Endothelial cell of umbilical vein (primary cell): ENCODE results near the gene PCDH15. TPM values are rescaled to one million over a fixed set of nuclear protein-coding genes. Genes with fewer than 3 reads are reported as not detected.

ENCODE experiments used
- BruUV-seq: library from RNA; stranded (reverse); fragments of 400-500 nt; replicated peaks from 2 replicates; lab custom pipeline; 2021; lab: Mats Ljungman, UMichigan
- CTCF ChIA-PET: fragments of 300-600, 350-600 bp; sonication (Branson Sonifier 250); formaldehyde crosslinking; loops from one replicate; lab custom pipeline; 2021; ENCODE audit warnings: antibody characterized with exemption, inconsistent platforms; lab: Charles Lee
- POLR2A ChIA-PET: fragments of 300-600, 350-600 bp; sonication (Branson Sonifier 250); formaldehyde crosslinking; loops from one replicate; lab custom pipeline; 2021; ENCODE audit warnings: antibody characterized with exemption, inconsistent platforms; lab: Charles Lee
- DNase-seq: peaks from one replicate; pipeline ENCODE4 v3.0.0-alpha.2; 2011; ENCODE audit warnings: low read depth, low spot score
- FAIRE-seq: peaks from 2 replicates; lab custom pipeline; 2011; peaks lifted over from hg19 to GRCh38; lab: Jason Lieb, UNC
- H2AFZ ChIP-seq: 2 replicates; pipeline ENCODE4 v1.6.0; 2012; ENCODE audit warnings: low read depth, low read length, control low read depth, inconsistent platforms
- H3K27ac ChIP-seq: 2 replicates; pipeline ENCODE4 v1.5.1; 2011; ENCODE audit warnings: low read depth, mild to moderate bottlenecking, control low read depth, low read length, moderate library complexity; ENCODE audit not compliant: insufficient read depth
- H3K27me3 ChIP-seq, 2 experiments: 2 replicates each; pipeline versions ENCODE4 v1.6.0 to v1.6.1; 2011; ENCODE audit warnings: low read length in 2 of 2, mixed read lengths in 1 of 2; ENCODE audit not compliant: control insufficient read depth in 2 of 2, insufficient read depth in 2 of 2
- H3K36me3 ChIP-seq, 2 experiments: 2 replicates in 1 of 2; 3 replicates in 1 of 2; pipeline ENCODE4 v1.5.1; 2011; ENCODE audit warnings: low read length in 2 of 2, mild to moderate bottlenecking in 1 of 2, moderate library complexity in 1 of 2; ENCODE audit not compliant: control insufficient read depth in 2 of 2, insufficient read depth in 2 of 2; ENCODE audit errors: extremely low read depth in 1 of 2
- H3K4me1 ChIP-seq: 3 replicates; pipeline ENCODE4 v1.5.1; 2011; ENCODE audit warnings: mild to moderate bottlenecking, low read length; ENCODE audit not compliant: control insufficient read depth, insufficient read depth; ENCODE audit errors: extremely low read depth
- H3K4me2 ChIP-seq: 2 replicates; pipeline ENCODE4 v1.6.1; 2011; ENCODE audit warnings: low read length, control low read depth, mixed read lengths; ENCODE audit not compliant: insufficient read depth
- H3K4me3 ChIP-seq, 3 experiments: fragments of 200-600 bp in 1 of 3; sonication (generic), shearing (Covaris generic) in 1 of 3; replicated peaks in 1 of 3; 2 replicates each; pipeline ENCODE4 v1.5.1; 2011 to 2016; ENCODE audit warnings: control low read depth in 3 of 3, low read length in 3 of 3, mild to moderate bottlenecking in 2 of 3, inconsistent platforms in 1 of 3, low read depth in 1 of 3, moderate library complexity in 1 of 3; ENCODE audit not compliant: insufficient read depth in 1 of 3
- H3K79me2 ChIP-seq: 2 replicates; pipeline ENCODE4 v1.6.0; 2012; ENCODE audit warnings: low read length, inconsistent platforms; ENCODE audit not compliant: control insufficient read depth, insufficient read depth
- H3K9ac ChIP-seq: replicated peaks from 2 replicates; pipeline ENCODE3; 2011; ENCODE audit warnings: low read length, control low read depth; ENCODE audit not compliant: insufficient read depth; ENCODE audit errors: extremely low read depth
- H3K9me1 ChIP-seq: replicated peaks from 3 replicates; pipeline ENCODE4 v1.6.0; 2011; ENCODE audit warnings: mild to moderate bottlenecking, low read length; ENCODE audit not compliant: control insufficient read depth, insufficient read depth; ENCODE audit errors: extremely low read depth
- H3K9me3 ChIP-seq: replicated peaks from 2 replicates; pipeline ENCODE4 v1.5.1; 2012; ENCODE audit warnings: low read length, inconsistent platforms; ENCODE audit not compliant: control insufficient read depth, insufficient read depth
- H4K20me1 ChIP-seq: replicated peaks from 2 replicates; pipeline ENCODE3; 2011; ENCODE audit warnings: mild to moderate bottlenecking, low read length; ENCODE audit not compliant: control insufficient read depth, insufficient read depth; ENCODE audit errors: extremely low read depth
- CTCF ChIP-seq, 2 donors: IDR thresholded peaks; 1 replicate in 1 of 2; 2 replicates in 1 of 2; pipeline ENCODE4 v1.5.1; 2011; ENCODE audit warnings: low read length in 2 of 2, mild to moderate bottlenecking in 2 of 2, moderate library complexity in 2 of 2, control low read depth in 1 of 2, inconsistent platforms in 1 of 2, low read depth in 1 of 2; ENCODE audit not compliant: insufficient read depth in 1 of 2; ENCODE audit errors: extremely low read depth in 1 of 2
- EZH2 ChIP-seq: IDR thresholded peaks from 2 replicates; pipeline ENCODE4 v1.6.1; 2012; ENCODE audit warnings: borderline replicate concordance, low read depth, mild to moderate bottlenecking, moderate library complexity, low read length, inconsistent platforms; ENCODE audit not compliant: severe bottlenecking
- FOS ChIP-seq: IDR thresholded peaks from 2 replicates; pipeline ENCODE4 v1.6.1; 2011; ENCODE audit warnings: mild to moderate bottlenecking, low read length, moderate library complexity, borderline replicate concordance; ENCODE audit not compliant: insufficient read depth
- GATA2 ChIP-seq: IDR thresholded peaks from 2 replicates; pipeline ENCODE4 v1.7.0; 2011; ENCODE audit warnings: low read depth, mild to moderate bottlenecking, moderate library complexity, mixed read lengths, low read length; ENCODE audit not compliant: insufficient read length, insufficient read depth
- JUN ChIP-seq: IDR thresholded peaks from 2 replicates; pipeline ENCODE4 v1.6.1; 2011; ENCODE audit warnings: borderline replicate concordance, low read depth; ENCODE audit not compliant: insufficient read length, insufficient read depth
- MAX ChIP-seq: IDR thresholded peaks from 2 replicates; pipeline ENCODE4 v1.6.1; 2011; ENCODE audit not compliant: insufficient read depth, insufficient read length
- MYC ChIP-seq: IDR thresholded peaks from one replicate; pipeline ENCODE4 v1.6.1; 2011; ENCODE audit warnings: mild to moderate bottlenecking, low read depth, low read length
- POLR2A ChIP-seq: IDR thresholded peaks from 2 replicates; pipeline ENCODE4 v1.6.1; 2012; ENCODE audit warnings: low read depth, mild to moderate bottlenecking, control low read depth, low read length
- POLR2AphosphoS5 ChIP-seq: IDR thresholded peaks from 2 replicates; pipeline ENCODE4 v1.6.1; 2012; ENCODE audit warnings: low read depth, mild to moderate bottlenecking, control low read depth, low read length, moderate library complexity; ENCODE audit not compliant: insufficient read depth
- dilution Hi-C: fragments of 300-500 bp; cut with MboI; formaldehyde crosslinking; loops from one replicate; pipeline ENCODE4 v1.15.0; 2019; ENCODE audit warnings: low sequenced_read_pairs; ENCODE audit not compliant: extremely low pct_ligation_motif_present
- intact Hi-C: fragments of 100-400 bp; cut with micrococcal nuclease; formaldehyde crosslinking; loops from one replicate; pipeline ENCODE4 v1.10.0; 2022
- polyA plus RNA-seq, 4 experiments: library from polyadenylated mRNA; depleted of rRNA in 3 of 4; stranded (reverse) in 3 of 4; unstranded in 1 of 4; fragments of >200 nt; gene quantifications; 2 replicates each; pipeline versions ENCODE4 v1.2.1 to v1.2.3, GENCODE V29; 2011 to 2012; ENCODE audit warnings: missing spikeins in 1 of 4
- total RNA-seq: library from RNA; stranded (reverse); gene quantifications from 2 replicates; pipeline ENCODE4 v1.2.3, GENCODE V29; 2021

PCDH15 gene
- total and polyA plus RNA-seq, 2 donors (not counting 3 experiments of a cell fraction or from before 2014, with no cell fraction given): 0.04 TPM; not detected in 1

- ChIA-PET POLR2A (no interaction called here), CTCF (interaction anchor here (0.9 to 3.0 kb wide), 13 partner anchors 9 to 1424 kb away, joined by 3 to 20 read pairs (median 6); partner anchors contain the start of gene PCDH15)
- FAIRE-seq: no peak
Measured at GRCh38 chr10:53840653-53841052, 960.4 kb downstream of the PCDH15 start.

More at GRCh38 chr10:53840653-53841052, 960.4 kb downstream of the PCDH15 start:
- Histone ChIP-seq H3K4me3 (no peak overlapping the region), H3K9me1 (no peaks in the 10 kb centered on the region), H3K9ac (no peak overlapping the region), H3K79me2 (no peaks in the 10 kb centered on the region), H2AFZ (no peak overlapping the region), H4K20me1 (no peaks in the 10 kb centered on the region), H3K27me3 (no peaks in the 10 kb centered on the region), H3K4me1 (no peaks in the 10 kb centered on the region), H3K27ac (no peak overlapping the region), H3K9me3 (no peaks in the 10 kb centered on the region), H3K36me3 (no peaks in the 10 kb centered on the region), H3K4me2 (no peak overlapping the region)
- no peak for DNase-seq
- intact Hi-C loops (loop anchor here (5.0 to 10.0 kb wide), 4 partner anchors 238 to 956 kb away; no protein-coding TSS in a partner anchor), dilution Hi-C loops (no loop called here)
- TF ChIP-seq POLR2A (no peak), EZH2 (no peak), MYC (no peak), FOS (no peak), MAX (no peak), CTCF (IDR thresholded peaks at IDR 0.05; ENCODE audit: extremely low read depth in 1 of 2, insufficient read depth in 1 of 2, low read depth in 1 of 2, low read length in 2 of 2) (no peak), GATA2 (no peak), POLR2AphosphoS5 (no peak), JUN (no peak)
- no TSS peak for BruUV-seq
